ENCODE measurements around the gene C9orf78. TPM values are rescaled to one million over a fixed set of nuclear protein-coding genes. Genes with fewer than 3 reads are reported as not detected.

The C9orf78 gene
- total and polyA plus RNA-seq, 9 of the 15 experiments (the other 6 are each of a cell fraction or from before 2014, with no cell fraction given): 94.6 to 266 (median 202) TPM

DNA sequence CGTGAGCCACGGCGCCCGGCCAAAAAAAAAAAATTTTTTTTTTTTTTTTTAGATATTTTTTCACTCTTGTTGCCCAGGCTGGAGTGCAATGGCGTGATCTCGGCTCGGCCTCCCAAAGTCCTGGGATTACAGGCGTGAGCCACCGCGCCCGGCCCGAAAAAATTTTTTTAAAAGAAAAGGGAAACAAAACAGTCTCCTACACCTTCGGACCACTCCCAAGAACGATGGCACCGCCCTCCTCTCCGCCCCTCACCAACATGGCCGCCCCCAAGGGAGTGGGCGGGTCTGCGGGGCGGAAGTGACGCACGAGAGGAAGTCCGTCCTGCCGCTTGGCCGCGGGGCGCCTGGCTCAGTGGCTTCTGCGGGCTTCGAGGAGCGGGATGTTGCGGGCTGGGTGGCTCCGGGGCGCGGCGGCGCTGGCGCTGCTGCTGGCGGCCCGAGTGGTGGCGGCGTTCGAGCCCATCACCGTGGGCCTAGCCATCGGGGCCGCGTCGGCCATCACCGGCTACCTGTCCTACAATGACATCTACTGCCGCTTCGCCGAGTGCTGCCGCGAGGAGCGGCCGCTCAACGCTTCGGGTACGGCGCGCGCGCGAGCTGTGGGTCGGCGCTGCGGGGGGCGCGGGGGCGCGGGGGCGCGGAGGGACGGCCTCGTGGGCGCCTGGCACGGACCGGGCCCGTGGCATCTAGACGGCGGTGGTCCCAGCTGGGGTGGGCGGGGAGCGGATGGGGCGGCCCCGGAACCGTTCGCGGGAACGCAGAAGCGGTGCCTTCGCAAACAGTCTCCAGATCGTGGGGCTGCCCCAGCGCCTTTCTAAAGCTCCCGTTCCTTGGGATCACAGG lies 32.0 kb downstream of the C9orf78 start, which contains the start of gene TOR1B (continued):
- TF ChIP-seq ARID4B (CRISPR knock-in tag; IDR thresholded peaks at IDR 0.05): peak; percentile 92
- no peak for TF ChIP-seq CHCHD3 (CRISPR knock-in tag; IDR thresholded peaks at IDR 0.05)
- no peak for TF ChIP-seq RNF2 (IDR thresholded peaks at IDR 0.05)
- peak; percentile 84; the same call in 1 of the 2 replicates for TF ChIP-seq MTA3 (IDR thresholded peaks at IDR 0.05; ENCODE audit: borderline replicate concordance)
- TF ChIP-seq ZNF140 (CRISPR knock-in tag; IDR thresholded peaks at IDR 0.05): no peak
- no peak for TF ChIP-seq SMARCA5 (IDR thresholded peaks at IDR 0.05)
- TF ChIP-seq JUNB (CRISPR knock-in tag; conservative IDR thresholded peaks at IDR 0.05): no peak
- no peak; the same call in 1 of the 2 replicates for TF ChIP-seq C11orf30 (IDR thresholded peaks at IDR 0.05; ENCODE audit: low read depth)
- TF ChIP-seq ZNF695 (CRISPR knock-in tag; IDR thresholded peaks at IDR 0.05): no peak
- no peak for TF ChIP-seq CEBPB (tag; IDR thresholded peaks at IDR 0.05)
- no peak for TF ChIP-seq GATAD2B (IDR thresholded peaks at IDR 0.05; ENCODE audit: borderline replicate concordance)
- TF ChIP-seq EP400 (IDR thresholded peaks at IDR 0.05): peak; percentile 71; the same call in 1 of the 2 replicates
- TF ChIP-seq L3MBTL2 (IDR thresholded peaks at IDR 0.05): peak; percentile 91
- no peak for TF ChIP-seq ZNF133 (CRISPR knock-in tag; IDR thresholded peaks at IDR 0.05)
- TF ChIP-seq, protein P1, sequence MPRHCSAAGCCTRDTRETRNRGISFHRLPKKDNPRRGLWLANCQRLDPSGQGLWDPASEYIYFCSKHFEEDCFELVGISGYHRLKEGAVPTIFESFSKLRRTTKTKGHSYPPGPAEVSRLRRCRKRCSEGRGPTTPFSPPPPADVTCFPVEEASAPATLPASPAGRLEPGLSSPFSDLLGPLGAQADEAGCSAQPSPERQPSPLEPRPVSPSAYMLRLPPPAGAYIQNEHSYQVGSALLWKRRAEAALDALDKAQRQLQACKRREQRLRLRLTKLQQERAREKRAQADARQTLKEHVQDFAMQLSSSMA (CRISPR knock-in tag; IDR thresholded peaks at IDR 0.05): no peak
- TF ChIP-seq DIDO1 (tag; IDR thresholded peaks at IDR 0.05; ENCODE audit: low read depth): peak; percentile 70
- TF ChIP-seq, protein P2, sequence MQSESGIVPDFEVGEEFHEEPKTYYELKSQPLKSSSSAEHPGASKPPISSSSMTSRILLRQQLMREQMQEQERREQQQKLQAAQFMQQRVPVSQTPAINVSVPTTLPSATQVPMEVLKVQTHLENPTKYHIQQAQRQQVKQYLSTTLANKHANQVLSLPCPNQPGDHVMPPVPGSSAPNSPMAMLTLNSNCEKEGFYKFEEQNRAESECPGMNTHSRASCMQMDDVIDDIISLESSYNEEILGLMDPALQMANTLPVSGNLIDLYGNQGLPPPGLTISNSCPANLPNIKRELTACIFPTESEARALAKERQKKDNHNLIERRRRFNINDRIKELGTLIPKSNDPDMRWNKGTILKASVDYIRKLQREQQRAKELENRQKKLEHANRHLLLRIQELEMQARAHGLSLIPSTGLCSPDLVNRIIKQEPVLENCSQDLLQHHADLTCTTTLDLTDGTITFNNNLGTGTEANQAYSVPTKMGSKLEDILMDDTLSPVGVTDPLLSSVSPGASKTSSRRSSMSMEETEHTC (IDR thresholded peaks at IDR 0.05): no peak; the same call in 1 of the 2 replicates
- no peak for TF ChIP-seq GATA2 (CRISPR knock-in tag; IDR thresholded peaks at IDR 0.05)
- no peak; the same call in 1 of the 2 replicates for TF ChIP-seq CREB3L1 (IDR thresholded peaks at IDR 0.05; ENCODE audit: borderline replicate concordance, low read depth)
- TF ChIP-seq ESRRA (IDR thresholded peaks at IDR 0.05; ENCODE audit: borderline replicate concordance, low read depth): peak; percentile 75; the same call in 1 of the 2 replicates
- TF ChIP-seq SIN3A (IDR thresholded peaks at IDR 0.05; ENCODE audit: borderline replicate concordance in 2 of 2, control insufficient read depth in 1 of 2, low read depth in 2 of 2, low read length in 2 of 2): peak; percentile 74 to 91; a peak in 3 of 4 replicates
